HL-60 (cell line): ENCODE measurements around the gene THEM5.

Source experiments
- DNase-seq, 2 experiments: peaks; one replicate each; pipeline ENCODE4 v3.0.0-alpha.2; 2010 to 2020; ENCODE audit warnings: low read depth in 1 of 2, low spot score in 1 of 2
- H3K27ac ChIP-seq: fragments of 250-450 bp; sonication (Bioruptor Pico); replicated peaks from 2 replicates; pipeline ENCODE4 v1.5.1; 2020; ENCODE audit warnings: mild to moderate bottlenecking, moderate library complexity
- H3K27me3 ChIP-seq: fragments of 250-450 bp; sonication (Bioruptor Pico); 2 replicates; pipeline ENCODE4 v1.5.1; 2021; ENCODE audit warnings: mild to moderate bottlenecking, moderate library complexity; ENCODE audit not compliant: insufficient read depth, poor library complexity, severe bottlenecking
- H3K4me3 ChIP-seq: replicated peaks from 2 replicates; pipeline ENCODE4 v1.5.1; 2011; ENCODE audit warnings: mild to moderate bottlenecking, control low read depth, low read length; ENCODE audit not compliant: insufficient read depth
- CTCF ChIP-seq: IDR thresholded peaks from one replicate; pipeline ENCODE4 v1.5.1; 2011; ENCODE audit warnings: low read length, control low read depth, inconsistent platforms; ENCODE audit not compliant: insufficient read depth
- GABPA ChIP-seq: IDR thresholded peaks from 2 replicates; pipeline ENCODE4 v1.6.1; 2012; ENCODE audit warnings: low read depth
- POLR2AphosphoS5 ChIP-seq: IDR thresholded peaks from 2 replicates; pipeline ENCODE4 v1.6.1; 2012; ENCODE audit warnings: low read depth
- REST ChIP-seq: IDR thresholded peaks from 2 replicates; pipeline ENCODE4 v1.6.1; 2012; ENCODE audit warnings: low read depth; ENCODE audit not compliant: insufficient replicate concordance
- SPI1 ChIP-seq: IDR thresholded peaks from 2 replicates; pipeline ENCODE4 v1.6.1; 2012; ENCODE audit warnings: low read depth, mild to moderate bottlenecking, borderline replicate concordance

THEM5 gene

GRCh38 chr1:151834239-151834638 lies 19.3 kb downstream of the THEM5 start:
- peaks cover 15% of the 10 kb centered on the region for H3K27me3 ChIP-seq
- H3K4me3 ChIP-seq = no peak overlapping the region
- DNase-seq = no peak
- H3K27ac ChIP-seq = no peak overlapping the region
- TF ChIP-seq SPI1 (no peak), REST (no peak), GABPA (no peak), CTCF (no peak), POLR2AphosphoS5 (no peak)

GRCh38 chr1:151833172-151833900 lies 20.2 kb downstream of the THEM5 start:
- H3K27me3 ChIP-seq = peaks cover 9% of the 10 kb centered on the region
- DNase-seq = no peak
- no peak overlapping the region for H3K27ac ChIP-seq
- no peak for TF ChIP-seq GABPA
- no peak for TF ChIP-seq SPI1
- TF ChIP-seq POLR2AphosphoS5 = no peak
- TF ChIP-seq REST = no peak
- no peak for TF ChIP-seq CTCF
- no peak overlapping the region for H3K4me3 ChIP-seq

GRCh38 chr1:151832318-151832980 lies 21.1 kb downstream of the THEM5 start:
- no peak overlapping the region for H3K27ac ChIP-seq
- TF ChIP-seq POLR2AphosphoS5 = no peak
- no peak for TF ChIP-seq CTCF
- TF ChIP-seq SPI1 = no peak
- no peak for DNase-seq
- peaks cover 4% of the 10 kb centered on the region for H3K27me3 ChIP-seq
- H3K4me3 ChIP-seq = no peak overlapping the region
